A549 (cell line): ENCODE measurements around the gene CFAP161.

ENCODE experiments used
- POLR2A ChIP-seq: IDR thresholded peaks from 2 replicates; pipeline ENCODE4 v1.6.1; 2012; ENCODE audit warnings: mild to moderate bottlenecking, low read length
- TF ChIP-seq, protein P1 (sequence below): fragments of >200 bp; sonication (Bioruptor Twin); formaldehyde crosslinking; IDR thresholded peaks from 3 replicates; pipeline ENCODE4 v1.5.1; 2016

DNA sequence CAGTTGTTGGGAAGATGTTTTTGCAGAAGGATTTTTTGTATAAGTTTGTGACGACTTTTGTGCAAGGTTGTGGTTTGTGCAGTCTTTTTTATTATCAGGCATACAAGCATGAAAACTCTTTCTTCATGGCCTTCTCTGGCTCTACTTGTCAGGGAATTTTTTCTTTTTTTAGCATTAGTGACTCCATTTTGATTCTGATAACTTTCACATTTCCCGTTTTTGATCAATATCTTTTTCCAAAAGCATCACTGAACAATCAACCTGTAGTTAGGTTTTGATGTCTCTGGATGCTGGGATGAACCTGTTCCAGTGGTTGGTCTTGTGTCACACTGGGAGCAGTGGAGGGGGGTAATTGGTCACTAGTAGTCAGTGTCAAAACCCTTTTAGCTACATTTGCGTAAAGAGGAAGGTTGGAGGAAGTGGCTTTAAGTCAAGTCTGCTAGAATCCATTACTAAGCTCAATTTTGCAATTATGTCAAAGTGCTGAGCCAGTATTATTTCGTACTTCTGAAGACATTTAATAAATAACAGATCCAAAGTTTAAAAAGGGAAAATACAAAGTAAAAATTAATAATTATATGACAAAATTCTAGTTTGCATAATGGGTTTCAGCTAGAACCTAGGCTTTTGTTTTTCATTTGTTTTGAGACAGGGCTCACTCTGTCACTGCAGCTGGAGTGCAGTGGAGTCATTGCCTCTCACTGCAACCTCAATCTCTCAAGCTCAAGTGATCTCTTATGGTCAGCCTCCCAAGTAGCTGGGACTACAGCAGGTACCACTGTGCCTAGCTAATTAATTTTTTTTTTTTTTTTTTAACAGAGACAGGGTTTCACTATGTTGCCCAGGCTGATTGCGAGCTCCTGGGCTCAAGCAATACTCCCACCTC, 18.8 kb upstream of the CFAP161 start:
- no peak for TF ChIP-seq POLR2A
- TF ChIP-seq, protein P1, sequence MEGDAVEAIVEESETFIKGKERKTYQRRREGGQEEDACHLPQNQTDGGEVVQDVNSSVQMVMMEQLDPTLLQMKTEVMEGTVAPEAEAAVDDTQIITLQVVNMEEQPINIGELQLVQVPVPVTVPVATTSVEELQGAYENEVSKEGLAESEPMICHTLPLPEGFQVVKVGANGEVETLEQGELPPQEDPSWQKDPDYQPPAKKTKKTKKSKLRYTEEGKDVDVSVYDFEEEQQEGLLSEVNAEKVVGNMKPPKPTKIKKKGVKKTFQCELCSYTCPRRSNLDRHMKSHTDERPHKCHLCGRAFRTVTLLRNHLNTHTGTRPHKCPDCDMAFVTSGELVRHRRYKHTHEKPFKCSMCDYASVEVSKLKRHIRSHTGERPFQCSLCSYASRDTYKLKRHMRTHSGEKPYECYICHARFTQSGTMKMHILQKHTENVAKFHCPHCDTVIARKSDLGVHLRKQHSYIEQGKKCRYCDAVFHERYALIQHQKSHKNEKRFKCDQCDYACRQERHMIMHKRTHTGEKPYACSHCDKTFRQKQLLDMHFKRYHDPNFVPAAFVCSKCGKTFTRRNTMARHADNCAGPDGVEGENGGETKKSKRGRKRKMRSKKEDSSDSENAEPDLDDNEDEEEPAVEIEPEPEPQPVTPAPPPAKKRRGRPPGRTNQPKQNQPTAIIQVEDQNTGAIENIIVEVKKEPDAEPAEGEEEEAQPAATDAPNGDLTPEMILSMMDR = no peak
